H9 (cell line): ENCODE results near the gene AKR1D1. TPM values are rescaled to one million over a fixed set of nuclear protein-coding genes. Genes with fewer than 3 reads are reported as not detected.

ENCODE experiments used
- DNase-seq: peaks from one replicate; pipeline ENCODE4 v3.0.0-alpha.2; 2017
- H2AFZ ChIP-seq: one replicate; pipeline ENCODE4 v1.6.1; 2013; ENCODE audit warnings: mild to moderate bottlenecking, low read length, control low read depth, moderate library complexity
- H2AK5ac ChIP-seq: 2 replicates; pipeline ENCODE4 v1.6.1; 2013; ENCODE audit warnings: low read length, control low read depth, mixed read lengths; ENCODE audit not compliant: insufficient read length
- H2BK120ac ChIP-seq: one replicate; pipeline ENCODE4 v1.6.1; 2013; ENCODE audit warnings: low read depth, mild to moderate bottlenecking, low read length, control low read depth, inconsistent platforms; ENCODE audit not compliant: poor library complexity, severe bottlenecking
- H2BK12ac ChIP-seq: 2 replicates; pipeline ENCODE4 v1.6.1; 2013; ENCODE audit warnings: low read length, control low read depth, mixed read lengths, low read depth; ENCODE audit not compliant: insufficient read length
- H2BK15ac ChIP-seq: 2 replicates; pipeline ENCODE4 v1.6.1; 2013; ENCODE audit warnings: low read depth, low read length, control low read depth
- H2BK20ac ChIP-seq: one replicate; pipeline ENCODE4 v1.6.1; 2013; ENCODE audit warnings: low read depth, mild to moderate bottlenecking, low read length, control low read depth, inconsistent platforms; ENCODE audit not compliant: poor library complexity, severe bottlenecking
- H2BK5ac ChIP-seq: 2 replicates; pipeline ENCODE4 v1.6.1; 2013; ENCODE audit warnings: low read length, control low read depth, mixed read lengths; ENCODE audit not compliant: insufficient read length
- H3K14ac ChIP-seq: 2 replicates; pipeline ENCODE4 v1.6.1; 2013; ENCODE audit warnings: low read length, control low read depth; ENCODE audit not compliant: insufficient read depth
- H3K18ac ChIP-seq: 2 replicates; pipeline ENCODE4 v1.6.1; 2013; ENCODE audit warnings: low read depth, mild to moderate bottlenecking, mixed read lengths, low read length, control low read depth; ENCODE audit not compliant: insufficient read length
- H3K23ac ChIP-seq: 2 replicates; pipeline ENCODE4 v1.6.1; 2013; ENCODE audit warnings: low read length, control low read depth, mixed read lengths, low read depth; ENCODE audit not compliant: insufficient read length
- H3K23me2 ChIP-seq: 2 replicates; pipeline ENCODE4 v1.6.1; 2013; ENCODE audit warnings: low read depth, mild to moderate bottlenecking, mixed read lengths, low read length, control low read depth; ENCODE audit not compliant: insufficient read length, poor library complexity, severe bottlenecking
- H3K27ac ChIP-seq: 2 replicates; pipeline ENCODE4 v1.5.1; 2013; ENCODE audit warnings: low read length, control low read depth, mixed read lengths, low read depth; ENCODE audit not compliant: insufficient read length
- H3K27me3 ChIP-seq: 2 replicates; pipeline ENCODE4 v1.6.1; 2013; ENCODE audit warnings: low read length, control low read depth, inconsistent platforms; ENCODE audit not compliant: insufficient read depth
- H3K4ac ChIP-seq: 2 replicates; pipeline ENCODE4 v1.6.1; 2013; ENCODE audit warnings: low read depth, mild to moderate bottlenecking, control low read depth, inconsistent platforms, low read length, moderate library complexity
- H3K4me1 ChIP-seq: 2 replicates; pipeline ENCODE4 v1.6.1; 2013; ENCODE audit warnings: low read length, control low read depth, inconsistent platforms; ENCODE audit not compliant: insufficient read depth
- H3K4me2 ChIP-seq: 2 replicates; pipeline ENCODE4 v1.6.1; 2013; ENCODE audit warnings: low read length, control low read depth, mixed read lengths; ENCODE audit not compliant: insufficient read length, insufficient read depth
- H3K56ac ChIP-seq: 2 replicates; pipeline ENCODE4 v1.6.1; 2013; ENCODE audit warnings: low read depth, mild to moderate bottlenecking, mixed read lengths, low read length, control low read depth; ENCODE audit not compliant: insufficient read length
- H3K79me1 ChIP-seq: 2 replicates; pipeline ENCODE4 v1.6.1; 2013; ENCODE audit warnings: low read depth, mild to moderate bottlenecking, moderate library complexity, low read length, control low read depth, inconsistent platforms; ENCODE audit not compliant: insufficient read depth, poor library complexity, severe bottlenecking
- H3K79me2 ChIP-seq: 2 replicates; pipeline ENCODE4 v1.6.1; 2013; ENCODE audit warnings: low read length, control low read depth, inconsistent platforms; ENCODE audit not compliant: insufficient read depth
- H3K9ac ChIP-seq: 2 replicates; pipeline ENCODE4 v1.6.1; 2013; ENCODE audit warnings: low read length, control low read depth, mixed read lengths; ENCODE audit not compliant: insufficient read length; ENCODE audit errors: extremely low read depth
- H3K9me3 ChIP-seq: one replicate; pipeline ENCODE4 v1.6.1; 2013; ENCODE audit warnings: low read depth, low read length, inconsistent platforms; ENCODE audit not compliant: control insufficient read depth
- H3T11ph ChIP-seq: one replicate; pipeline ENCODE4 v1.6.1; 2013; ENCODE audit warnings: mild to moderate bottlenecking, low read length, control low read depth, inconsistent platforms
- H4K20me1 ChIP-seq: one replicate; pipeline ENCODE4 v1.6.1; 2013; ENCODE audit not compliant: control insufficient read depth, insufficient read length, insufficient read depth
- H4K5ac ChIP-seq: 2 replicates; pipeline ENCODE4 v1.6.1; 2013; ENCODE audit warnings: low read depth, mild to moderate bottlenecking, mixed read lengths, low read length, control low read depth; ENCODE audit not compliant: insufficient read length
- H4K8ac ChIP-seq: replicated peaks from 2 replicates; pipeline ENCODE4 v1.6.1; 2013; ENCODE audit warnings: low read length, control low read depth, mixed read lengths, low read depth; ENCODE audit not compliant: insufficient read length
- H4K91ac ChIP-seq: 2 replicates; pipeline ENCODE4 v1.6.1; 2013; ENCODE audit warnings: low read depth, mild to moderate bottlenecking, moderate library complexity, mixed read lengths, low read length, control low read depth; ENCODE audit not compliant: insufficient read length
- H3K27ac Mint-ChIP-seq, 3 experiments: 2 replicates in 2 of 3; 3 replicates in 1 of 3; pipeline ENCODE4 v1.8.0; 2020 to 2021; ENCODE audit warnings: mixed read lengths in 3 of 3, mild to moderate bottlenecking in 1 of 3, moderate library complexity in 1 of 3
- H3K27me3 Mint-ChIP-seq: 2 replicates; pipeline ENCODE4 v1.8.0; 2021; ENCODE audit warnings: low read depth, mild to moderate bottlenecking, moderate library complexity, mixed read lengths
- H3K36me3 Mint-ChIP-seq, 3 experiments: 2 replicates in 2 of 3; 3 replicates in 1 of 3; pipeline ENCODE4 v1.8.0; 2020 to 2021; ENCODE audit warnings: low read depth in 3 of 3, mixed read lengths in 3 of 3; ENCODE audit not compliant: insufficient read depth in 1 of 3
- H3K4me1 Mint-ChIP-seq, 2 experiments: 2 replicates each; pipeline ENCODE4 v1.8.0; 2020; ENCODE audit warnings: mixed read lengths in 2 of 2
- H3K4me3 Mint-ChIP-seq, 2 experiments: 2 replicates in 1 of 2; 3 replicates in 1 of 2; pipeline ENCODE4 v1.8.0; 2020 to 2021; ENCODE audit warnings: mild to moderate bottlenecking in 2 of 2, mixed read lengths in 2 of 2, moderate library complexity in 1 of 2
- H3K9me3 Mint-ChIP-seq, 2 experiments: 2 replicates in 1 of 2; 3 replicates in 1 of 2; pipeline ENCODE4 v1.8.0; 2020; ENCODE audit warnings: mild to moderate bottlenecking in 2 of 2, mixed read lengths in 2 of 2, moderate library complexity in 1 of 2
- CTCF ChIP-seq: fragments of 200-600 bp; sonication (generic); conservative IDR thresholded peaks from 3 replicates; pipeline ENCODE4 v1.8.0; 2021; ENCODE audit warnings: antibody characterized with exemption, mild to moderate bottlenecking
- WGBS: extraction: QIAGEN DNeasy Blood & Tissue Kit; methylation state at CpG from one replicate; pipeline ENCODE4 v1.1.7; 2013; ENCODE audit warnings: missing lambda C conversion rate, low lambda C conversion rate, mixed read lengths; ENCODE audit not compliant: insufficient read length; ENCODE audit errors: extremely low coverage; 5-methylcytosine and 5-hydroxymethylcytosine counted together
- total RNA-seq: library from RNA; stranded (reverse); gene quantifications from 2 replicates; pipeline ENCODE4 v1.2.1, GENCODE V29; 2021

Gene AKR1D1
- total RNA-seq, 1 experiment from 2014 or later, result 0.31 TPM

- Histone ChIP-seq H3K4me2 (no peak overlapping the region), H4K8ac (no peak overlapping the region), H3K79me2 (no peaks in the 10 kb centered on the region), H3K4ac (no peak overlapping the region), H3K27me3 (no peaks in the 10 kb centered on the region), H3K9me3 (peaks cover 18% of the 10 kb centered on the region), H3T11ph (no peak overlapping the region), H3K23me2 (no peaks in the 10 kb centered on the region), H3K18ac (no peak overlapping the region), H3K79me1 (no peaks in the 10 kb centered on the region), H4K5ac (no peak overlapping the region), H2BK12ac (no peak overlapping the region), H2BK15ac (no peak overlapping the region), H4K91ac (no peak overlapping the region), H3K23ac (no peak overlapping the region), H2AFZ (no peak overlapping the region), H3K4me1 (peaks cover 3% of the 10 kb centered on the region; the same call in 1 of the 2 replicates), H3K27ac (no peak overlapping the region), H2BK120ac (no peak overlapping the region), H2BK20ac (no peak overlapping the region), H3K9ac (no peak overlapping the region), H4K20me1 (no peaks in the 10 kb centered on the region), H3K14ac (no peak overlapping the region), H3K56ac (no peak overlapping the region), H2AK5ac (no peak overlapping the region), H2BK5ac (no peak overlapping the region)
- H3K9me3 Mint-ChIP-seq, result peaks cover 25 to 28% of the 10 kb centered on the region in 2 experiments
- no CpG with 5 or more reads among the region's 4 CpGs for WGBS
- H3K27ac Mint-ChIP-seq, result no peak overlapping the region
- DNase-seq, result peak; percentile 94
- H3K4me3 Mint-ChIP-seq, result no peak overlapping the region
- H3K27me3 Mint-ChIP-seq, result no peaks in the 10 kb centered on the region
- peaks cover 5 to 7% of the 10 kb centered on the region in 2 experiments for H3K4me1 Mint-ChIP-seq
- TF ChIP-seq CTCF, result peak; percentile 78
- peaks cover 14 to 37% (median 24%) of the 10 kb centered on the region in 3 experiments for H3K36me3 Mint-ChIP-seq
Observed at GRCh38 chr7:138161600-138162081, 85.4 kb downstream of the AKR1D1 start.
